K562 (cell line): ENCODE data around the gene GEMIN5. TPM values are rescaled to one million over a fixed set of nuclear protein-coding genes. Genes with fewer than 3 reads are reported as not detected.

ENCODE experiments used
- BMI1 ChIP-seq: fragments of 150-350 bp; IDR thresholded peaks from 2 replicates; pipeline ENCODE4 v1.6.1; 2014; ENCODE audit warnings: low read length
- CC2D1A ChIP-seq: fragments of 450-650 bp; IDR thresholded peaks from 2 replicates; pipeline ENCODE4 v1.6.1; 2017; ENCODE audit warnings: mild to moderate bottlenecking
- CCAR2 ChIP-seq: fragments of 200-400 bp; formaldehyde crosslinking; IDR thresholded peaks from 2 replicates; pipeline ENCODE4 v1.6.1; 2017; ENCODE audit warnings: mild to moderate bottlenecking, low read depth, low read length
- CEBPZ ChIP-seq: fragments of 150-350 bp; IDR thresholded peaks from 2 replicates; pipeline ENCODE4 v1.6.1; 2014; ENCODE audit warnings: low read depth, mild to moderate bottlenecking, low read length, borderline replicate concordance
- CHAMP1 ChIP-seq: fragments of 450-650 bp; IDR thresholded peaks from 2 replicates; pipeline ENCODE4 v1.6.1; 2016; ENCODE audit warnings: mild to moderate bottlenecking
- CHD4 ChIP-seq: fragments of 200-600 bp; sonication (generic); IDR thresholded peaks from 3 replicates; pipeline ENCODE4 v1.6.1; 2012; ENCODE audit warnings: low read depth, mild to moderate bottlenecking, mixed read lengths, low read length, inconsistent platforms; ENCODE audit not compliant: insufficient read depth, insufficient replicate concordance, poor library complexity, severe bottlenecking
- EWSR1 ChIP-seq: fragments of 450-650 bp; IDR thresholded peaks from 2 replicates; pipeline ENCODE4 v1.6.1; 2018; ENCODE audit warnings: borderline replicate concordance, mild to moderate bottlenecking, low read depth, moderate library complexity; ENCODE audit not compliant: partially characterized antibody
- PATZ1 ChIP-seq: fragments of 250-450 bp; sonication (Bioruptor Pico); IDR thresholded peaks from 2 replicates; pipeline ENCODE4 v1.5.0; 2020; ENCODE audit warnings: mild to moderate bottlenecking, borderline replicate concordance
- PREB ChIP-seq: sonication (generic); formaldehyde crosslinking; IDR thresholded peaks from 2 replicates; pipeline ENCODE4 v1.8.1; 2023; ENCODE audit warnings: mild to moderate bottlenecking, missing genetic modification reagents
- RBM34 ChIP-seq: fragments of 200-400 bp; formaldehyde crosslinking; IDR thresholded peaks from 2 replicates; pipeline ENCODE4 v1.6.1; 2018; ENCODE audit warnings: low read length, borderline replicate concordance; ENCODE audit not compliant: insufficient read depth
- UBTF ChIP-seq, 2 experiments: IDR thresholded peaks; 2 replicates each; pipeline ENCODE4 v1.6.1; 2012; ENCODE audit warnings: improper control_type of control experiment in 2 of 2, low read depth in 2 of 2, low read length in 2 of 2, borderline replicate concordance in 1 of 2
- ZSCAN32 ChIP-seq: fragments of 450-650 bp; formaldehyde crosslinking; IDR thresholded peaks from 2 replicates; pipeline ENCODE4 v1.4.0; 2020; ENCODE audit warnings: mild to moderate bottlenecking, moderate library complexity
- polyA plus RNA-seq, 8 experiments: library from polyadenylated mRNA; depleted of rRNA in 4 of 8; stranded (reverse) in 5 of 8; unstranded in 3 of 8; fragments of >200 nt; fragmentation: Nextera tagmentation in 2 of 8; fragmentation: Illumina TruSeq in 1 of 8; extraction: Ambion mirVana in 2 of 8; extraction: Trizol in 1 of 8; gene quantifications; 2 replicates each; pipeline versions ENCODE4 v1.2.1 to v1.2.3, GENCODE V29; 2011 to 2014; ENCODE audit warnings: inconsistent platforms in 1 of 8, missing spikeins in 1 of 8
- total RNA-seq, 7 experiments: library from RNA; depleted of rRNA in 6 of 7; stranded (reverse); fragments of >200 nt in 6 of 7; fragmentation: Illumina TruSeq in 2 of 7; extraction: Trizol in 2 of 7; gene quantifications; 2 replicates each; pipeline versions ENCODE4 v1.2.1 to v1.2.3, GENCODE V29; 2011 to 2021; ENCODE audit warnings: low replicate concordance in 1 of 7

Gene GEMIN5
- total and polyA plus RNA-seq, 9 of the 15 experiments (the other 6 are each of a cell fraction or from before 2014, with no cell fraction given): 10.3 to 48.2 (median 34.7) TPM

- TF ChIP-seq CHAMP1: no peak
- 0 out of 4 replicates have a peak, but pooled peaks of 1 of the 2 experiments have one; percentile 38 for TF ChIP-seq UBTF (IDR thresholded peaks at IDR 0.05; ENCODE audit: borderline replicate concordance in 1 of 2, low read depth in 2 of 2, low read length in 2 of 2)
- TF ChIP-seq BMI1: no peak
- TF ChIP-seq CC2D1A: no peak
- TF ChIP-seq CHD4: no peak
- TF ChIP-seq PATZ1 (CRISPR knock-in tag): no peak
- no peak for TF ChIP-seq ZSCAN32 (CRISPR knock-in tag)
- no peak for TF ChIP-seq CEBPZ
- TF ChIP-seq CCAR2: no peak
- TF ChIP-seq EWSR1: no peak
- TF ChIP-seq PREB: 0 out of 2 replicates have a peak, but pooled peaks have one; percentile 73
- TF ChIP-seq RBM34: no peak
These were observed at the start of gene GEMIN5 (continued) for GRCh38 chr5:154937718-154938466.
